ENCODE results near the gene CDADC1.

CDADC1 gene

DNA sequence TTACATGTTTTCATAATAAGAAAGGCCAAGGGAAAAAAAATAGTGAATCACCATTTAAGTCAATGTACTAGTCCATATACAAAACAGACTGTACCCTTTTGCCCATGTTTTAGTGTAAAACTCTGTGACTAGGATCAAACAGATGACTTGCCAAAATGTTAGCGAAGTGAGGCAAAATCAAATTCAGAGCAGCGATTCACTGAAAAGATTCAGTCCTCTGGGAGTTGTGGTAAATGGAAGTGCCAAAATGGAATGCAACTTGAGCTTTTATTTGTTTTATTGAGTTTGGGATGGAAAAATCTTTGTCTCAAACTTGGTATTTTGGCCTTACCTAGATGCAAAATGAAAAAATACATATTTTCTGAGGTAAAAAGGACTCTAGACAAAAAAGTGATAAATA lies 9.1 kb downstream of the CDADC1 start:
- TF ChIP-seq, protein P1, sequence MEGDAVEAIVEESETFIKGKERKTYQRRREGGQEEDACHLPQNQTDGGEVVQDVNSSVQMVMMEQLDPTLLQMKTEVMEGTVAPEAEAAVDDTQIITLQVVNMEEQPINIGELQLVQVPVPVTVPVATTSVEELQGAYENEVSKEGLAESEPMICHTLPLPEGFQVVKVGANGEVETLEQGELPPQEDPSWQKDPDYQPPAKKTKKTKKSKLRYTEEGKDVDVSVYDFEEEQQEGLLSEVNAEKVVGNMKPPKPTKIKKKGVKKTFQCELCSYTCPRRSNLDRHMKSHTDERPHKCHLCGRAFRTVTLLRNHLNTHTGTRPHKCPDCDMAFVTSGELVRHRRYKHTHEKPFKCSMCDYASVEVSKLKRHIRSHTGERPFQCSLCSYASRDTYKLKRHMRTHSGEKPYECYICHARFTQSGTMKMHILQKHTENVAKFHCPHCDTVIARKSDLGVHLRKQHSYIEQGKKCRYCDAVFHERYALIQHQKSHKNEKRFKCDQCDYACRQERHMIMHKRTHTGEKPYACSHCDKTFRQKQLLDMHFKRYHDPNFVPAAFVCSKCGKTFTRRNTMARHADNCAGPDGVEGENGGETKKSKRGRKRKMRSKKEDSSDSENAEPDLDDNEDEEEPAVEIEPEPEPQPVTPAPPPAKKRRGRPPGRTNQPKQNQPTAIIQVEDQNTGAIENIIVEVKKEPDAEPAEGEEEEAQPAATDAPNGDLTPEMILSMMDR (conservative IDR thresholded peaks at IDR 0.05) = no peak
- no peak overlapping the region for H3K27ac ChIP-seq

DNA sequence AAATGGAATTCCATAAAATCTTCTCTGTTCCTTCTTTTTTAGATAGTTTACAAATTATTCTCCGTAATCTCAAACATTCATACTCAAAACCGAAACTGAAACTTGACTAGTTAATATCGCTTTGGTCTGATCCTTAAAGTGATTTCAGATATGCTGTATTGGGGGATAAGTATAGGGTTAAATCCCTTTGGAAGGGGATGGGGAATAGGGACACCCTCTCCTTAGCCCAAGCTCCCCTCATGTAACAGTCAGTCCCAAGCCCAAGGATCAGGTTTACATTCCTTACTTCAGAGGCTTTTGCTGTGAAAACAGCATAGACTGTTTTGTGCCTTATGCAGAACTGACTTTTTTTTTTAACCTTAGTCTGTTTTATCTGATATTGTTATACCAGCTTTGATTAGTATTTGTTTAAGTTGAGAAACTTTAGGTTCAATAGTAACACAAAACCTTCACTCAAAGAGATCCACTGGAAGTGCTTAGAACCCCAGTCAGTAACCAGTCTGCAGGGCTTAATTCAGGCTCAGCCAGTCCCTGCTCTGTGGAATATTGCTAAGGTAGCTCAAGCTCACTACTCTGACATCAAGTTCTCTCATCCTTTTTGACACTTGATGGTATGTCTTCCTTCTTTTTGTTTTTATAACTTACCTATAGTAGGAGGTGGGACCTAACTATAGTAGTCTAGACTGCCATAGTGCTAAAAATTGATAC lies 10.5 kb downstream of the CDADC1 start:
- TF ChIP-seq, protein P1 (conservative IDR thresholded peaks at IDR 0.05) = no peak
- no peak overlapping the region for H3K27ac ChIP-seq

DNA sequence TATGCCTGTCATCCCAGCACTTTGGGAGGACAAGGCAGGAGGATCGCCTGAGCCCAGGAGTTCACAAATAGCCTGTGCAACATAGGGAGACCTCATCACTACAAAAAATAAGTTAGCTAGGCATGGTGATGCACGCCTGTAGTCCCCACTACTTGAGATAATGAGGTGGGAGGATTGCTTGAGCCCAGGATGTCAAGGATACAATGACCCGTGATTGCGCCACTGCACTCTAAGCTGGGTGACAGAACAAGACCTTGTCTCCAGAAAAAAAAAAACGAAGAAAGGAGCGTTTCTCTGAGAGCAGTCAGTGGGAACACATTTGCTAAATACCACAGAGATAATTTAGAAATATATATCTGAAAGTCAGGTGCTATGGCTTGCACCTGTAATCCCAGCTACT lies 11.9 kb downstream of the CDADC1 start:
- TF ChIP-seq, protein P1 (conservative IDR thresholded peaks at IDR 0.05) = no peak
- H3K27ac ChIP-seq = no peak overlapping the region

DNA sequence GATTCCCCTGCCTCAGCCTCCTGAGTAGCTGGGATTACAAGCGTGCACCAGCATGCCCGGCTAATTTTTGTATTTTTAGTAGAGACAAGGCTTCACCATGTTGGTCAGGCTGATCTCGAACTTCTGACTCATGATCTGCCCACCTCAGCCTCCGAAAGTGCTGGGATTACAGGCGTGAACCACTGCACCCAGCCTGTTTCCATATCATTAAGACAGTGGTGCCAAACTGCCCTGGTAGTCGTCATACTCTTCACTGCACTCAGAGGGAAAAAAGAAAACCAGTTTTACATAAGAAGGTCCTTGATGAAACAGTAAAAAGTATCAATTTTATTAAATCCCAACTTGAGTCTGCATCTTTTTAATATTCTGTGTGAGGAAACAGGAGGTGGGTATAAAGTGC lies 14.9 kb downstream of the CDADC1 start:
- TF ChIP-seq, protein P1 (conservative IDR thresholded peaks at IDR 0.05) = no peak
- no peak overlapping the region for H3K27ac ChIP-seq

DNA sequence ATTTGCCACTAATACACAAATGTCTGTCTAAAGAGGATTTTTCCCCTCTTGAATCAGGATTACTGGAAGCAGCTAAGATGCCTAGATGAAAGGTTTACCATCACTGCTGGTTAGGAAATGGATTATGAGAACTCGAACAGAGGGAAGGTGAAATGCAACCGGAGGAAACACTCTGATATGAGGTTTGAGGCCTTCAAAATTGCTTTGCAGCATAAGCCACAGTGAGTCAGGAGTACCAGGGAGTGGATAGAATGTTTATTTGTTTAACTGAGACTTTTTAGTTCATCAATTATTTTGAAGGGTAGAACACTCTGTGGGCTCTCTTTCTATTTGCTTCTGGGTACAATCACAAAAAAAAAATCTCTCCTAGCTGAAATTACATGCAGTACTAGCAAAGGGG lies 18.1 kb downstream of the CDADC1 start:
- no peak overlapping the region for H3K27ac ChIP-seq
- TF ChIP-seq, protein P1 (conservative IDR thresholded peaks at IDR 0.05) = no peak

DNA sequence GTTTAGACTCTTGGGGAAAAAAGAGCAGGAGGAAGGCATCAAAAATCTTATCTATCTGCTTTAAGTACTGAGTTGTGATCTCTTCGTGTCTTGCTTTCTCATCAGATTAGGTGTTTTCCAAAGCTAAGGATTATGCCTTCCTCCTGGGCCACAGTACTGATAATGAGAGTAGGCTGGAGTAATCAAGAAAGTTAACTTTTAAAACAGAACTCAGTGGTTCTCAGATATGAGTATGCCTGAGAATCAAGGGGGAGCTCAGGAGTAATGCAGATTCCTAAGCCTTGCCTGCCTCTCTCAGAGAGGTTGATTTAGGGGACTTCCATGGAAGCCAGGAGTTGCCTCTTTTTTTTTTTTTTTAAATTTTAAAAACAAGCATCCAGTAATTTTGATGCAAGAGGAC lies 23.5 kb downstream of the CDADC1 start:
- no peak overlapping the region for H3K27ac ChIP-seq
- TF ChIP-seq, protein P1 (conservative IDR thresholded peaks at IDR 0.05) = no peak

DNA sequence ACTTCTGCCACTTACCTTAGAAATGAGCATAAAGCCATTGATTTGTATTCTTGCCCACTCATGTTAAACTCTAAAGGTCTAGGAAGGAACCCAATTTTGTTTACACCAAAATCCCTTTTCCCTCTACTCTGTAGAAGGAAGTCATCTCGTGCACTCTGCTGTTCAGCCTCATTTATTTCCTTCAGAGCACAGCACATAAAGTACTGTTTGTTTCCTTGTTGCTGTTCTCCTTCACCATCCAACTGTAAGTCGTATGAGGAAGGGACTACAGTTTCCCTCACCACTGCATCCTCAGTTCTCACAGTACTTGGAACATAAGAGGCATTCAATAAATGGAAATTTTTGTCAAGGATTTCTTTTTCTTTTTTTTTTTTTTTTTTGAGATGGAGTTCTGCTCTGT lies 24.6 kb downstream of the CDADC1 start:
- TF ChIP-seq, protein P1 (conservative IDR thresholded peaks at IDR 0.05) = no peak
- H3K27ac ChIP-seq = no peak overlapping the region
